ENCODE data around the gene BRD4.

GRCh38 chr19:15303105-15303780 lies 29.1 kb downstream of the BRD4 start:
- TF ChIP-seq YY1 (IDR thresholded peaks at IDR 0.05; ENCODE audit: low read depth): no peak
- TF ChIP-seq REST (IDR thresholded peaks at IDR 0.05; ENCODE audit: low read depth): no peak
- TF ChIP-seq ZBTB7A (IDR thresholded peaks at IDR 0.05; ENCODE audit: low read depth): no peak
- TF ChIP-seq TAF1 (IDR thresholded peaks at IDR 0.05; ENCODE audit: low read depth): no peak
- no peak for TF ChIP-seq TCF12 (IDR thresholded peaks at IDR 0.05; ENCODE audit: low read depth)
